ENCODE measurements around the gene DMRT2.

DMRT2 gene

GRCh38 chr9:1009101-1009707, 41.0 kb upstream of the DMRT2 start:
- DNase-seq (ENCODE audit: low spot score), result peak; percentile 42
- no peak overlapping the region for H3K27ac ChIP-seq
- ChIA-PET CTCF (interaction anchor here (0.6 to 1.2 kb wide), 7 partner anchors 9 to 591 kb away, joined by 3 to 7 read pairs (median 3); no protein-coding TSS in a partner anchor), POLR2A (ENCODE audit: low non-redundant PET) (no interaction called here)
- peak; percentile 96 for TF ChIP-seq CTCF (conservative IDR thresholded peaks at IDR 0.05; ENCODE audit: low read depth)

GRCh38 chr9:1013021-1013420, 37.1 kb upstream of the DMRT2 start:
- DNase-seq (ENCODE audit: low spot score), result no peak
- no peak overlapping the region for H3K27ac ChIP-seq
- CTCF ChIA-PET, result interaction anchor here (0.7 kb wide), 1 partner anchor 12 kb away, joined by 3 read pairs; no protein-coding TSS in a partner anchor
- no peak for TF ChIP-seq CTCF (conservative IDR thresholded peaks at IDR 0.05; ENCODE audit: low read depth)
- POLR2A ChIA-PET (ENCODE audit: low non-redundant PET), result no interaction called here

- TF ChIP-seq CTCF (conservative IDR thresholded peaks at IDR 0.05; ENCODE audit: low read depth), result no peak
- no peak overlapping the region for H3K27ac ChIP-seq
- POLR2A ChIA-PET (ENCODE audit: low non-redundant PET), result no interaction called here
- CTCF ChIA-PET, result no interaction called here
- no peak for DNase-seq (ENCODE audit: low spot score)
Measured at GRCh38 chr9:1014225-1014624, 35.9 kb upstream of the DMRT2 start.

- H3K27ac ChIP-seq, result no peak overlapping the region
- ChIA-PET CTCF (no interaction called here), POLR2A (ENCODE audit: low non-redundant PET) (no interaction called here)
- no peak for DNase-seq (ENCODE audit: low spot score)
- TF ChIP-seq CTCF (conservative IDR thresholded peaks at IDR 0.05; ENCODE audit: low read depth), result no peak
Measured at GRCh38 chr9:1014640-1015039, 35.5 kb upstream of the DMRT2 start.

- CTCF ChIA-PET, result no interaction called here
Measured at GRCh38 chr9:1018121-1018520, 32.0 kb upstream of the DMRT2 start.

GRCh38 chr9:1024112-1024511, 26.0 kb upstream of the DMRT2 start:
- no peak for DNase-seq (ENCODE audit: low spot score)
- ChIA-PET POLR2A (ENCODE audit: low non-redundant PET) (no interaction called here), CTCF (no interaction called here)
- H3K27ac ChIP-seq, result no peak overlapping the region
- TF ChIP-seq CTCF (conservative IDR thresholded peaks at IDR 0.05; ENCODE audit: low read depth), result no peak

More at GRCh38 chr9:1018121-1018520, 32.0 kb upstream of the DMRT2 start:
- peak; percentile 7 for DNase-seq (ENCODE audit: low spot score)
- no peak overlapping the region for H3K27ac ChIP-seq
- TF ChIP-seq CTCF (conservative IDR thresholded peaks at IDR 0.05; ENCODE audit: low read depth), result no peak
- POLR2A ChIA-PET (ENCODE audit: low non-redundant PET), result no interaction called here

Data from RWPE1 (cell line).